GM12892 (cell line): ENCODE results near the gene PROM2.

Experiments
- DNase-seq: peaks from one replicate; pipeline ENCODE4 v3.0.0; 2011; ENCODE audit not compliant: insufficient read length
- FAIRE-seq: peaks from 2 replicates; lab custom pipeline; 2011; peaks lifted over from hg19 to GRCh38; lab: Jason Lieb, UNC
- POLR2A ChIP-seq: IDR thresholded peaks from 2 replicates; pipeline ENCODE4 v1.6.1; 2011; ENCODE audit warnings: low read depth, low read length, control low read depth
- POLR2AphosphoS5 ChIP-seq: IDR thresholded peaks from 2 replicates; pipeline ENCODE4 v1.6.1; 2011; ENCODE audit warnings: low read depth, low read length, control low read depth
- TAF1 ChIP-seq: IDR thresholded peaks from 2 replicates; pipeline ENCODE4 v1.6.1; 2011; ENCODE audit warnings: low read depth, mild to moderate bottlenecking, control low read depth, low read length, borderline replicate concordance

The PROM2 gene

DNA sequence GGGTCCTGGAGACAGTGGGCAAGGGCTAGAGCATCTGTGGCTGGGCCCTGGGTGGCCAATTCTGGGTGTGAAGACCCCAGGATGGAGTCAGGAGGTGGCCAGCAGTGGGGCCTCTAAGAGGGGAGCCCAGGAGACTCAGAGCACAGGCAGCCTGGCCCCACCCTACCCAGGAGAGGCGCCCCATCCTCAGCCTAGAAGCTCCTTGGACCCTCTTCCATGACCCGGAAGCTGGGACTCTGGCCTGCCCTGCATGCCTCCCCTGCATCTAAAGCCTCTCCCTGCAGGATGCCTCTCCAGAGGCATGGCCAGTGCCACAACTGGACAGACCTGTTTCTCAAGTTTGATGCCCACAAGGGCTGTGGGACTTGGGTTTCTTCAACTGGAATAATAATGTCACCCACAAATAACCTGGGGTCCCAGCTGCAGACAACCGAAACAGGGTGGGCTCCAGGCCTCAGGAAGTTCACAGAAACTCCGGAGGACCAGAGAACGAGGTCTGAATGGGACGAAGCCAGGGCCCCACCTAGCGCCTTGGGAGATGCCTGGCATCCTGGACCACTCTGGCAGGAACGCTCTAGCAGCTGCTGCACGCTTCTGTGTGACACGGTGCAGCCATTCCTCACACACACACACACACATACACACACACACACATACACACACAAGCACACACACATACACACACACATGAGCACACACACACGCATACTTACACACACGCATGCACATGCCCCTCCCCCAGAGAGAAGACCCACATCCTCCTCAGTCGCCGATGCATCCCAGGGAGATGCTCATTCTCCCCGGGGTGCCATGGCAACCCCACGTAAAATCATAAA is 39.3 kb downstream of the PROM2 start:
- DNase-seq: no peak
- no peak for FAIRE-seq
- TF ChIP-seq TAF1 (no peak), POLR2AphosphoS5 (no peak), POLR2A (no peak)

- TF ChIP-seq POLR2A (no peak), TAF1 (no peak), POLR2AphosphoS5 (no peak)
- DNase-seq (no peak), FAIRE-seq (no peak)
These were observed 40.3 kb downstream of the PROM2 start for GRCh38 chr2:95314598-95314963.

DNA sequence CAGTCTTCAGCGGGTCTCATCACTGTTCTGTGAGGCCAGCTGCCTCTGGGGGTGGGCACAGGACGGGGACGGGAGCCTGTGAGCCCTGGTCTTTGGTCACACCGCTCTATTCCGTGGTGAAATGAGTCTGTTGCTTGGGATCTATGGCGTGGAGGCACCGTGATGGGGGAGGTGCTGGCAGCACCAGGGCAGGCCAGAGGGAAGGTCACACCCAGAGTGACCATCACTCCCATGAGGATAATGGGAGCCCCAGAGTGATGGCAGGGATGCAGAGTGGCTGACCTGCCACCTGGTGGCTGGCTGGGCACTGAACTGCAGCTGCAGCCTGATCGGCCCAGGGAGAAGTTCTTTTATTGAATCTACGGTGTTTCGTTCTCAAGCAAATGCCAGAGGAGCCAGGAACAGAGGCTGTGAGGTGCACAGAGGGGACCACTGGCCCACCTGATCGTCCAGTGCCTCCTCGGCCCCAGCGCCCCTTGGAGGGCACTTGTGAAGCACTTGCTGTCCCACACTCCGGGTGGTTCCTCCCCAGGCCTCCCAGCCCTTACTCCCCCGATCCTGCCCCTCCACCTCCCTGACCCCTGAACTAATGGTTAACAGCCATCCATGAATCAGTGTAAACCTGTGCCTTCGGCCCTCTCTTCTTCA is 40.8 kb downstream of the PROM2 start:
- TF ChIP-seq POLR2A (no peak), POLR2AphosphoS5 (no peak), TAF1 (no peak)
- DNase-seq (no peak), FAIRE-seq (no peak)

- TF ChIP-seq POLR2A (no peak), TAF1 (no peak), POLR2AphosphoS5 (no peak)
- FAIRE-seq (no peak), DNase-seq (no peak)
These were observed 41.7 kb downstream of the PROM2 start for GRCh38 chr2:95315801-95316411.

DNA sequence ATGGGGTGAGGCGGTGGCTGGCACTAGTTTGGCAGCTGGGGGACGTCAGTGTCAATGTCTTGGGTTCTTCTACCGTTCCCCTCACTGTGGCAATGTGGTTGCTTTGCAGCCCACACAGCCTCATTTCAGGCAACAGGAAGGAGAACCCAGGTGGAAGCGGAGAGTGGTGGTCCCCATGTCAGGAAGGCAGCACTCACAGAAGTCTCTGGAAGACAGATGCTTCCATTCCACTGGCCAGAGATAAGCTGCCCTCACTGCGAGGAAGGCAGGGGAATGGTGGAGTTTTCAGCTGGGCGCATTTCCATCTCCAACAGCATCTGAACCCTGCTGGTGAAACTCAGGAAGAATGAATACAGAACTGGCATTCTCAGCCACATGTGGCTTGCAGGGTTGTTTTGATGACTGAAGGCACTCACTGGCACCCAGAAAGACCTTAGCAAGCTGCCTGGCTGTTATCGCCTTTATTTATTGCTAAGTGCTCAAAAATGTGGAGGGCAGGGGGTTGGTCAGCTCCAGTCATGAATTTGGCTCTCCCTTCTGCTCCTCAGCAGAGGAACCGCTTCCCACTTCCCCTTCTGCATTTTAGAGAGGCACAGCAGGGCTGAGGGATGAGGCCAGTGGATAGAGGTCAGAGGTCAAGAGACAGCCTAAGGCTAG is 42.3 kb downstream of the PROM2 start:
- DNase-seq (no peak), FAIRE-seq (no peak)
- TF ChIP-seq POLR2AphosphoS5 (no peak), POLR2A (no peak), TAF1 (no peak)

- no peak for FAIRE-seq
- no peak for TF ChIP-seq TAF1
- no peak for TF ChIP-seq POLR2AphosphoS5
- no peak for TF ChIP-seq POLR2A
These were observed 42.9 kb downstream of the PROM2 start for GRCh38 chr2:95317123-95317500.

GRCh38 chr2:95317665-95318425 is 43.6 kb downstream of the PROM2 start:
- no peak for DNase-seq
- TF ChIP-seq TAF1 (no peak), POLR2A (no peak), POLR2AphosphoS5 (no peak)
- FAIRE-seq: no peak

More at GRCh38 chr2:95317123-95317500, 42.9 kb downstream of the PROM2 start:
- DNase-seq: no peak

DNA sequence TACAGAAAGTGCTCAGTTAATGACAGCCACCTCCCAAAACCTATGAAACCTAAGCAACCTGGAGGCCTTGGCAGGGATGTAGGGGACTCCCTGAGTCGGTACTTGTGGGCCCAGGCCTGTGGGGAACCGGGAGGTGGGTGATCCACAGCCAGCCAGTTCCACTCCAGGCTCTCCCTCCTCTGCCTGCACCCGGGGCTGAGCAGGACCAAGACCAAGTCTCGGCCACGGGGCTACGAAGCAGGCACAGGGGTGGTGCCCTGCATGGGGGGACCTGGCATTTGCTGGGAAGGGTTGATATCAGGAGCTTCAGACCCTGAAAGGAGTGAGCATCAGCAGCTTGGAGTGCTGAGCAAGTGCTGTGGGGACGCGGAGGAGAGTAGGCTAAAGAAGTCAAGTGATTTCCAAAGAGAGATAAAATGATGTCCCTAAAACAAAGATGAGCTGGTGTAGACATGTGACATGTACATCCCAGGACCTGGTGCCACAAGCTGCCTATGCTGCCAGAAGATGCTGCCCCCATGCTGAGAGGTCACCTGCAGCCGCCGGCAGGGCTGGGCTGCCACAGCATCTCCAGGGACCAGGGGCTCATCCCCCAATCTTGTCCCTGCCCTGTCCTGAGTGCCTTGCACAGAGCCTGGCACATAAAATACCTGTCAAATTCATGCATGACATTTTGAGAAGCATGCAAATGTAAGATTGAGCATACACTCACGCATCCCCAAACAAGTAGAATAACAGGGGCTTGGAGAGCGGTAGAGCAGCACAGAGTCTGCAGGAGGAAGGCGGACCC is 44.4 kb downstream of the PROM2 start:
- no peak for DNase-seq
- no peak for FAIRE-seq
- no peak for TF ChIP-seq POLR2A
- TF ChIP-seq POLR2AphosphoS5: no peak
- no peak for TF ChIP-seq TAF1

- no peak for FAIRE-seq
- no peak for DNase-seq
These were observed 45.5 kb downstream of the PROM2 start for GRCh38 chr2:95319481-95320343.

More at GRCh38 chr2:95319481-95320343, 45.5 kb downstream of the PROM2 start:
- TF ChIP-seq POLR2AphosphoS5 (no peak), TAF1 (no peak)
